Stimulated activated CD4-positive, alpha-beta T cell treated with anti-CD3 and anti-CD28 coated beads, Interleukin-12 subunit alpha, Interleukin-12 subunit beta, amount 100 ng/mL, for 24 hours (primary cell): ENCODE results near the gene MYBPH.

Experiments used
- DNase-seq, 2 experiments: peaks; one replicate each; pipeline ENCODE4 v3.0.0-alpha.2; 2020; ENCODE audit warnings: low read depth in 2 of 2

MYBPH gene

GRCh38 chr1:203200916-203201315, 25.3 kb upstream of the MYBPH start:
- DNase-seq = no peak

- DNase-seq = no peak
These were observed 24.4 kb upstream of the MYBPH start for GRCh38 chr1:203199816-203200571.

GRCh38 chr1:203199481-203199815, 23.8 kb upstream of the MYBPH start:
- no peak for DNase-seq

- no peak for DNase-seq
These were observed 23.4 kb upstream of the MYBPH start for GRCh38 chr1:203199002-203199401.

- DNase-seq = no peak
These were observed 22.0 kb upstream of the MYBPH start for GRCh38 chr1:203197625-203198024.

GRCh38 chr1:203196371-203196770, 20.7 kb upstream of the MYBPH start:
- DNase-seq = no peak

GRCh38 chr1:203190949-203191348, 15.3 kb upstream of the MYBPH start:
- no peak for DNase-seq

GRCh38 chr1:203189951-203190352, 14.3 kb upstream of the MYBPH start:
- DNase-seq = no peak

- DNase-seq = no peak
These were observed 13.1 kb upstream of the MYBPH start for GRCh38 chr1:203188686-203189232.

GRCh38 chr1:203187689-203188264, 12.2 kb upstream of the MYBPH start:
- DNase-seq = no peak

GRCh38 chr1:203187304-203187685, 11.7 kb upstream of the MYBPH start:
- DNase-seq = no peak

- DNase-seq = no peak
These were observed 11.0 kb upstream of the MYBPH start, which contains the start of gene CHI3L1 for GRCh38 chr1:203186446-203187303. TSS of gene CHI3L1 (minus strand) at chr1:203186704. CDS start at chr1:203186623, 81 bp downstream.

- no peak for DNase-seq
These were observed 10.4 kb upstream of the MYBPH start for GRCh38 chr1:203186091-203186445.

- no peak for DNase-seq
These were observed 10.0 kb upstream of the MYBPH start for GRCh38 chr1:203185585-203185984.

- no peak for DNase-seq
These were observed 9.4 kb upstream of the MYBPH start for GRCh38 chr1:203185061-203185461.

- no peak for DNase-seq
These were observed 8.8 kb upstream of the MYBPH start for GRCh38 chr1:203184467-203184866.

- DNase-seq = no peak
These were observed 8.2 kb upstream of the MYBPH start for GRCh38 chr1:203183828-203184227.

GRCh38 chr1:203182387-203182953, 6.8 kb upstream of the MYBPH start:
- DNase-seq = no peak

- DNase-seq = no peak
These were observed 6.2 kb upstream of the MYBPH start for GRCh38 chr1:203181586-203182386.

GRCh38 chr1:203180611-203181330, 5.1 kb upstream of the MYBPH start:
- no peak for DNase-seq

- DNase-seq = no peak
These were observed 4.0 kb upstream of the MYBPH start for GRCh38 chr1:203179667-203180005.
